CD4-positive, alpha-beta memory T cell (primary cell): ENCODE results near the gene ABCA13. TPM values are rescaled to one million over a fixed set of nuclear protein-coding genes. Genes with fewer than 3 reads are reported as not detected.

Source experiments
- CTCF ChIA-PET: fragments of 350-600 bp; sonication (Branson Sonifier 250); formaldehyde crosslinking; loops from one replicate; lab custom pipeline; 2021; ENCODE audit warnings: inconsistent platforms; ENCODE audit not compliant: partially characterized antibody; lab: Charles Lee
- POLR2A ChIA-PET: fragments of 350-600 bp; sonication (Branson Sonifier 250); formaldehyde crosslinking; loops from one replicate; lab custom pipeline; 2021; ENCODE audit not compliant: partially characterized antibody; lab: Charles Lee
- DNase-seq, 5 donors: peaks; one replicate each; pipeline versions ENCODE4 v3.0.0 to v3.0.0-alpha.2; 2020 to 2022; ENCODE audit warnings: mixed read lengths in 1 of 5
- H3K27ac ChIP-seq: one replicate; pipeline ENCODE4 v1.7.0; 2013; ENCODE audit warnings: low read depth, low read length
- H3K27me3 ChIP-seq: 2 replicates; pipeline ENCODE4 v1.7.0; 2013; ENCODE audit warnings: mild to moderate bottlenecking, low read length, moderate library complexity; ENCODE audit not compliant: insufficient read depth
- H3K36me3 ChIP-seq: 2 replicates; pipeline ENCODE4 v1.7.0; 2013; ENCODE audit warnings: mild to moderate bottlenecking, low read length, moderate library complexity; ENCODE audit not compliant: insufficient read depth
- H3K4me1 ChIP-seq: 2 replicates; pipeline ENCODE4 v1.7.0; 2013; ENCODE audit warnings: mild to moderate bottlenecking, low read length, moderate library complexity; ENCODE audit not compliant: insufficient read depth
- H3K4me3 ChIP-seq, 2 donors: one replicate each; pipeline ENCODE4 v1.7.0; 2013; ENCODE audit warnings: low read length in 2 of 2, mild to moderate bottlenecking in 1 of 2
- H3K9me3 ChIP-seq, 2 donors: one replicate each; pipeline ENCODE4 v1.7.0; 2013; ENCODE audit warnings: low read length in 2 of 2, control low read depth in 1 of 2; ENCODE audit not compliant: control insufficient read depth in 1 of 2
- H3K27ac Mint-ChIP-seq, 7 donors: one replicate each; pipeline ENCODE4 v1.8.0; 2020 to 2021; ENCODE audit warnings: mixed read lengths in 7 of 7, mild to moderate bottlenecking in 6 of 7, inconsistent platforms in 3 of 7, moderate library complexity in 3 of 7
- H3K27me3 Mint-ChIP-seq, 2 donors: one replicate each; pipeline ENCODE4 v1.8.0; 2020 to 2021; ENCODE audit warnings: mixed read lengths in 2 of 2
- H3K36me3 Mint-ChIP-seq, 2 donors: one replicate each; pipeline ENCODE4 v1.8.0; 2020 to 2021; ENCODE audit warnings: mixed read lengths in 2 of 2, inconsistent platforms in 1 of 2, mild to moderate bottlenecking in 1 of 2
- H3K4me1 Mint-ChIP-seq, 4 donors: one replicate each; pipeline ENCODE4 v1.8.0; 2020 to 2021; ENCODE audit warnings: mixed read lengths in 4 of 4, mild to moderate bottlenecking in 1 of 4
- H3K4me3 Mint-ChIP-seq, 8 donors: one replicate each; pipeline ENCODE4 v1.8.0; 2020 to 2021; ENCODE audit warnings: mixed read lengths in 8 of 8, mild to moderate bottlenecking in 7 of 8, moderate library complexity in 6 of 8, inconsistent platforms in 3 of 8
- H3K9me3 Mint-ChIP-seq, 8 donors: one replicate each; pipeline ENCODE4 v1.8.0; 2020 to 2021; ENCODE audit warnings: mixed read lengths in 8 of 8, mild to moderate bottlenecking in 5 of 8, inconsistent platforms in 3 of 8, moderate library complexity in 1 of 8
- intact Hi-C: fragments of 100-400 bp; cut with micrococcal nuclease; formaldehyde crosslinking; loops from one replicate; pipeline ENCODE4 v1.15.1; 2023
- polyA plus RNA-seq, 2 donors: library from polyadenylated mRNA; unstranded; fragments of 300-500 nt; fragmentation: Illumina TruSeq; gene quantifications; one replicate each; pipeline ENCODE4 v1.2.3, GENCODE V29; 2021
- total RNA-seq, 2 experiments: library from RNA; stranded (reverse); gene quantifications; one replicate each; pipeline ENCODE4 v1.2.3, GENCODE V29; 2021

Gene ABCA13
- total and polyA plus RNA-seq, 4 experiments from 2014 or later = not detected

DNA sequence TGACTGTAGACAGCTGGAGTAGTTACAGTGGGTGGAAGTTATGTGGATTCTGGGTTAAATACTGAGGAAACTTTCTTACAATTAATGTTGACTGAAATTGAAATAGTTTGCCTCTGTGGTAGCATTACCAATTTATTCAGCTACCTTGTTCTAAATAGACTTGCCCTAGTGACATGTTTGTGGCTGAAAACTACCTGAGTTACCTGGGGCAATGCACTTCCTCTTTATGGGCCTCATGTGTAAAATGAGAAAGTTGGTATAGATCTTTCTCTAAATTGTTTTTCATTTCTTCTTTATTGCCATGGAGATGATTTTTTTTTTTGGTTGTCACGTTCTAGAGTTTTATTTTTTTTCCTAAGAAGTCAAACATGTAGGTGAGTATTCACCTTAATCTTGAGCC lies 500.4 kb downstream of the ABCA13 start:
- H3K27ac Mint-ChIP-seq = no peak overlapping the region
- DNase-seq = no peak
- H3K9me3 Mint-ChIP-seq = peaks cover 0 to 31% (median 11%) of the 10 kb centered on the region in 8 donors
- intact Hi-C loops = no loop called here
- POLR2A ChIA-PET = no interaction called here
- Histone ChIP-seq H3K36me3 (no peaks in the 10 kb centered on the region), H3K27ac (no peak overlapping the region), H3K4me1 (no peaks in the 10 kb centered on the region), H3K9me3 (no peaks in the 10 kb centered on the region), H3K4me3 (no peak overlapping the region), H3K27me3 (no peaks in the 10 kb centered on the region)
- no peaks in the 10 kb centered on the region for H3K27me3 Mint-ChIP-seq
- no peaks in the 10 kb centered on the region for H3K36me3 Mint-ChIP-seq
- CTCF ChIA-PET = no interaction called here
- H3K4me1 Mint-ChIP-seq = no peaks in the 10 kb centered on the region
- H3K4me3 Mint-ChIP-seq = no peak overlapping the region

DNA sequence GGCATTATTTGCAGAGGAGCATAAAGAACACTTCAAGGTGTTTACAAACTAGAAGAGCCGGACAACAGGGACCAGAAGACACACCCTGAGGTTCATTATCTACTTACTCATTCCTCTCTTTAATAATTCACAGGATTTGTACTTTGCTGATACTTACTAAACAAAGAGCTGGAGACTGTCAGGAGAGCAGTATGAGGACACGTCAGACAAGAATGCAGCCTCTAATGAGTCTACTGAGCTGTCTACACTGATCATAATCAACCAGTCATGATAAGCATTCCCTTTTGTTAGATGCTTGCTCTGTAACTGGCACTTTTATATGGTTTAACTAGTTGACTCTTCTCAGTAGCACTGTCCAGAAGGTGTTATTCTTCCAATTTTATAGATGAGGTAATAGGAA lies 509.7 kb downstream of the ABCA13 start:
- H3K4me3 Mint-ChIP-seq = no peak overlapping the region
- ChIA-PET POLR2A (no interaction called here), CTCF (no interaction called here)

GRCh38 chr7:48691788-48692187 lies 520.5 kb downstream of the ABCA13 start:
- H3K9me3 Mint-ChIP-seq = peaks cover 0 to 14% (median 5%) of the 10 kb centered on the region in 8 donors
- Histone ChIP-seq H3K36me3 (no peaks in the 10 kb centered on the region), H3K4me3 (no peak overlapping the region), H3K27me3 (no peaks in the 10 kb centered on the region), H3K9me3 (no peaks in the 10 kb centered on the region), H3K27ac (no peak overlapping the region), H3K4me1 (no peaks in the 10 kb centered on the region)
- no peak for DNase-seq
- no peak overlapping the region for H3K27ac Mint-ChIP-seq
- H3K36me3 Mint-ChIP-seq = no peaks in the 10 kb centered on the region
- H3K4me1 Mint-ChIP-seq = no peaks in the 10 kb centered on the region
- intact Hi-C loops = no loop called here
- H3K4me3 Mint-ChIP-seq = no peak overlapping the region
- CTCF ChIA-PET = no interaction called here
- no peaks in the 10 kb centered on the region for H3K27me3 Mint-ChIP-seq
- POLR2A ChIA-PET = no interaction called here

More for the DNA sequence above, 509.7 kb downstream of the ABCA13 start:
- no peak overlapping the region for H3K27ac ChIP-seq
- H3K36me3 Mint-ChIP-seq = no peaks in the 10 kb centered on the region
- no peaks in the 10 kb centered on the region for H3K9me3 ChIP-seq
- DNase-seq = no peak
- H3K27me3 ChIP-seq = no peaks in the 10 kb centered on the region
- no peak overlapping the region for H3K27ac Mint-ChIP-seq
- H3K4me1 ChIP-seq = no peaks in the 10 kb centered on the region
- H3K9me3 Mint-ChIP-seq = peaks cover 0 to 8% (median 4%) of the 10 kb centered on the region in 8 donors
- no peak overlapping the region for H3K4me3 ChIP-seq
- intact Hi-C loops = no loop called here
- H3K27me3 Mint-ChIP-seq = no peaks in the 10 kb centered on the region
- H3K36me3 ChIP-seq = no peaks in the 10 kb centered on the region
- no peaks in the 10 kb centered on the region for H3K4me1 Mint-ChIP-seq

Other genes with a start within 250 kb of the ABCA13 start
- under 1 TPM; 0.55 to 0.73 TPM for gene PKD1L1, start 223.0 kb upstream of the ABCA13 start, total RNA-seq
- not detected for gene PKD1L1, start 223.0 kb upstream of the ABCA13 start, polyA plus RNA-seq
- 10 to 100 TPM; 72.5 to 74.1 TPM for gene HUS1, start 191.8 kb upstream of the ABCA13 start, total RNA-seq
- 10 to 100 TPM; 39.7 to 53.9 TPM for gene HUS1, start 191.8 kb upstream of the ABCA13 start, polyA plus RNA-seq
- not detected for gene SUN3, start 142.4 kb upstream of the ABCA13 start, total RNA-seq
- gene SUN3, start 142.4 kb upstream of the ABCA13 start, polyA plus RNA-seq = under 1 TPM in 1 of 2 donors, not detected in 1; 0.56 TPM
- gene C7orf57, start 135.9 kb upstream of the ABCA13 start, total RNA-seq = not detected
- under 1 TPM; 0.16 to 0.22 TPM for gene C7orf57, start 135.9 kb upstream of the ABCA13 start, polyA plus RNA-seq
- 10 to 100 TPM; 52.7 to 54.2 TPM for gene UPP1, start 82.2 kb upstream of the ABCA13 start, total RNA-seq
- gene UPP1, start 82.2 kb upstream of the ABCA13 start, polyA plus RNA-seq = 100 to 1,000 TPM; 107 to 123 TPM